MM.1S (cell line): Measurements from ENCODE around the gene TRIM7.

Experiments used
- DNase-seq: peaks from one replicate; pipeline ENCODE4 v3.0.0-alpha.2; 2015
- H2AFZ ChIP-seq: fragments of 300-600 bp; sonication (generic); 2 replicates; pipeline ENCODE4 v1.6.0; 2016; ENCODE audit warnings: antibody characterized with exemption, low read length
- H3F3A ChIP-seq: fragments of 300-600 bp; sonication (generic); 2 replicates; pipeline ENCODE4 v1.6.1; 2016; ENCODE audit warnings: mild to moderate bottlenecking, antibody characterized with exemption, low read length, moderate library complexity, mixed read lengths; ENCODE audit not compliant: insufficient read depth
- H3K27ac ChIP-seq: fragments of 300-600 bp; sonication (generic); 2 replicates; pipeline ENCODE4 v1.5.1; 2016; ENCODE audit warnings: mild to moderate bottlenecking, low read length
- H3K27me3 ChIP-seq: fragments of 300-600 bp; sonication (generic); replicated peaks from 2 replicates; pipeline ENCODE4 v1.6.0; 2016; ENCODE audit warnings: low read length; ENCODE audit not compliant: insufficient read depth
- H3K36me3 ChIP-seq: fragments of 300-600 bp; sonication (generic); replicated peaks from 2 replicates; pipeline ENCODE4 v1.6.1; 2016; ENCODE audit warnings: mild to moderate bottlenecking, low read length, mixed read lengths; ENCODE audit not compliant: insufficient read depth
- H3K4me1 ChIP-seq: fragments of 300-600 bp; sonication (generic); 2 replicates; pipeline ENCODE4 v1.6.1; 2016; ENCODE audit warnings: low read length, mixed read lengths
- H3K4me2 ChIP-seq: fragments of 300-600 bp; sonication (generic); 2 replicates; pipeline ENCODE4 v1.6.0; 2016; ENCODE audit warnings: low read depth, low read length
- H3K4me3 ChIP-seq: fragments of 300-600 bp; sonication (generic); 2 replicates; pipeline ENCODE4 v1.5.1; 2016; ENCODE audit warnings: low read length, mixed read lengths
- H3K79me2 ChIP-seq: fragments of 300-600 bp; sonication (generic); 2 replicates; pipeline ENCODE4 v1.6.1; 2016; ENCODE audit warnings: mixed run types, low read length, mixed read lengths
- H3K9ac ChIP-seq: fragments of 300-600 bp; sonication (generic); 2 replicates; pipeline ENCODE4 v1.6.1; 2016; ENCODE audit warnings: low read length, mixed read lengths
- H3K9me2 ChIP-seq: fragments of 300-600 bp; sonication (generic); replicated peaks from 2 replicates; pipeline ENCODE4 v1.6.1; 2016; ENCODE audit warnings: mild to moderate bottlenecking, low read length, mixed read lengths; ENCODE audit not compliant: insufficient read depth
- H3K9me3 ChIP-seq: fragments of 300-600 bp; sonication (generic); replicated peaks from 2 replicates; pipeline ENCODE4 v1.6.1; 2016; ENCODE audit warnings: mild to moderate bottlenecking, low read length, mixed read lengths; ENCODE audit not compliant: insufficient read depth
- H4K20me1 ChIP-seq: fragments of 300-600 bp; sonication (generic); 2 replicates; pipeline ENCODE4 v1.6.1; 2016; ENCODE audit warnings: mild to moderate bottlenecking, low read length, moderate library complexity, mixed read lengths; ENCODE audit not compliant: insufficient read depth
- CTCF ChIP-seq: fragments of 300-600 bp; sonication (generic); IDR thresholded peaks from 2 replicates; pipeline ENCODE4 v1.5.1; 2016; ENCODE audit warnings: antibody characterized with exemption, low read length, mixed read lengths
- EZH2 ChIP-seq: fragments of 300-600 bp; sonication (generic); optimal IDR thresholded peaks from 2 replicates; pipeline ENCODE3; 2017; ENCODE audit warnings: low read depth, mild to moderate bottlenecking, antibody characterized with exemption, low read length, mixed read lengths
- EZH2phosphoT487 ChIP-seq: fragments of 300-600 bp; sonication (generic); IDR thresholded peaks from 2 replicates; pipeline ENCODE4 v1.6.1; 2018; ENCODE audit warnings: antibody characterized with exemption, low read length

Gene TRIM7

DNA sequence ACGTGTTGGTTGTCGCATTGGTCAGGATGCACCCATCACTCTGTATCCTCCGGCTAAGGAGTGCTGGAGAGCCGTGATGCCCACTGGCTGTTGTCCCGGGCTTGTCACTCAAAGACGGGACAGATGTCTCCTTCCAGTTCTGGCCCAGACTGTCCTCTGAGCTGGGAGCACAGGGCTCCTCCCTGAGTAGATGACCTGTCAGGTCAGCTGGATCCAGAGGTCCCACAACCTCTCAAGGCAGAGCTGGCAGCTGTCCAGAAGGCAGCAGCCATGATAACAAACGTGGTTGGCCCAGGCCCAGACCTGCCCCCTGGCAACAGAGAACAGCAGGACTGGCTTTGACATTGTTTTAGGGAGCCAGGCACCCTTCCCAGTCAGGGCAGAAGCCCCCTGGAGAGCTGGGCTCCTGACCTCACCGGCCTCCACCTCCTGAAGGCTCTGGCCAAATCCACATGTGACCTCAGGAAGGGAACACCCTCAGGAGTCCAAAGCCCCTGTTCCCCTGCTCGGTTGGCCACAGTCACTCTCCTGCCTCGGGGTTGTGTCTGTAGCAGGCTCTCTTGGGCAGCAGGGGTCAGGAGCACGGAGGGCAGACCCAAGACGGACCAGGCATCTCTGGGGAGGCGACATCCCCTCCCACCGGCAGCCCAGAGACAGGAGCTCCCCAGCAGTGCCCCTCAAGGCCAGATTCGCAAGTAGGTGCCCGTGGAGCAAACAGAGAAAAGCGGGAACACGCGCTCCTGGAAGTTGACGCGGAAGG, 10.3 kb downstream of the TRIM7 start:
- Histone ChIP-seq H3K4me1 (no peaks in the 10 kb centered on the region), H2AFZ (no peak overlapping the region), H3K36me3 (no peaks in the 10 kb centered on the region), H3K27me3 (peaks cover 16% of the 10 kb centered on the region), H3K4me3 (no peak overlapping the region), H3K9me3 (no peaks in the 10 kb centered on the region), H3K9me2 (no peaks in the 10 kb centered on the region), H3K27ac (no peak overlapping the region), H3K9ac (no peak overlapping the region), H4K20me1 (no peaks in the 10 kb centered on the region), H3F3A (peaks cover 14% of the 10 kb centered on the region; the same call in 1 of the 2 replicates), H3K4me2 (no peak overlapping the region), H3K79me2 (no peaks in the 10 kb centered on the region)
- DNase-seq: no peak
- no peak for TF ChIP-seq EZH2
- TF ChIP-seq CTCF: no peak
- TF ChIP-seq EZH2phosphoT487: no peak

GRCh38 chr5:181193656-181194055, 11.3 kb downstream of the TRIM7 start:
- Histone ChIP-seq H3K9me2 (no peaks in the 10 kb centered on the region), H3K9ac (no peak overlapping the region), H2AFZ (no peak overlapping the region), H3K9me3 (no peaks in the 10 kb centered on the region), H3K4me3 (no peak overlapping the region), H3K4me1 (no peaks in the 10 kb centered on the region), H3K79me2 (no peaks in the 10 kb centered on the region), H3F3A (peaks cover 22% of the 10 kb centered on the region; the same call in 1 of the 2 replicates), H3K4me2 (no peak overlapping the region), H3K27me3 (peaks cover 8% of the 10 kb centered on the region; the same call in 1 of the 2 replicates), H4K20me1 (no peaks in the 10 kb centered on the region), H3K27ac (no peak overlapping the region), H3K36me3 (no peaks in the 10 kb centered on the region)
- DNase-seq: peak; percentile 3
- TF ChIP-seq EZH2: no peak
- TF ChIP-seq EZH2phosphoT487: no peak
- no peak for TF ChIP-seq CTCF

- Histone ChIP-seq H3K79me2 (no peaks in the 10 kb centered on the region), H3K9ac (peak overlapping the region; percentile 66), H3K9me3 (no peaks in the 10 kb centered on the region), H3K27ac (peak overlapping the region; percentile 72; the same call in 1 of the 2 replicates), H3K4me3 (peak overlapping the region; percentile 95), H4K20me1 (no peaks in the 10 kb centered on the region), H3K9me2 (no peaks in the 10 kb centered on the region), H3K4me1 (no peaks in the 10 kb centered on the region), H3K4me2 (peak overlapping the region; percentile 80), H3K27me3 (no peaks in the 10 kb centered on the region), H3F3A (peaks cover 29% of the 10 kb centered on the region; the same call in 1 of the 2 replicates), H2AFZ (peak overlapping the region; percentile 65), H3K36me3 (no peaks in the 10 kb centered on the region)
- DNase-seq: no peak
- TF ChIP-seq CTCF: no peak
- no peak for TF ChIP-seq EZH2phosphoT487
- TF ChIP-seq EZH2: no peak
Observed at GRCh38 chr5:181192337-181193046, 12.5 kb downstream of the TRIM7 start.
